ENCODE measurements around the gene FAM163B. TPM values are rescaled to one million over a fixed set of nuclear protein-coding genes. Genes with fewer than 3 reads are reported as not detected.

Gene FAM163B
- total RNA-seq, 1 experiment from 2014 or later, result 2.0 TPM

- TF ChIP-seq ZNF512 (CRISPR knock-in tag; IDR thresholded peaks at IDR 0.05; ENCODE audit: borderline replicate concordance) (no peak), ESRRA (CRISPR knock-in tag; IDR thresholded peaks at IDR 0.05; ENCODE audit: borderline replicate concordance) (no peak), STAT6 (CRISPR knock-in tag; conservative IDR thresholded peaks at IDR 0.05; ENCODE audit: low read depth) (no peak)
Observed at GRCh38 chr9:133631111-133631510, 21.9 kb upstream of the FAM163B start (continued).

GRCh38 chr9:133629221-133630110 lies 20.3 kb upstream of the FAM163B start:
- no peak for DNase-seq (ENCODE audit: low spot score)
- peaks cover 14% of the 10 kb centered on the region for H3K4me1 Mint-ChIP-seq
- peaks cover 7% of the 10 kb centered on the region for H3K36me3 Mint-ChIP-seq
- no peak for ATAC-seq
- ChIA-PET CTCF (no interaction called here), POLR2A (no interaction called here)
- peaks cover 28% of the 10 kb centered on the region for H3K9me3 Mint-ChIP-seq
- no peak overlapping the region for H3K27ac Mint-ChIP-seq
- H3K4me3 Mint-ChIP-seq, result no peak overlapping the region
- TF ChIP-seq CBFB (CRISPR knock-in tag; IDR thresholded peaks at IDR 0.05; ENCODE audit: low read depth) (no peak), ZNF219 (CRISPR knock-in tag; IDR thresholded peaks at IDR 0.05; ENCODE audit: borderline replicate concordance) (no peak), NR3C1 (CRISPR knock-in tag; conservative IDR thresholded peaks at IDR 0.05; ENCODE audit: low read depth) (no peak), GRHL2 (CRISPR knock-in tag; IDR thresholded peaks at IDR 0.05; ENCODE audit: insufficient replicate concordance, severe bottlenecking) (no peak), PRRX2 (CRISPR knock-in tag; IDR thresholded peaks at IDR 0.05) (no peak), ZNF425 (CRISPR knock-in tag; conservative IDR thresholded peaks at IDR 0.05) (no peak), E2F5 (CRISPR knock-in tag; IDR thresholded peaks at IDR 0.05) (no peak), TEAD4 (CRISPR knock-in tag; IDR thresholded peaks at IDR 0.05) (no peak), RORB (CRISPR knock-in tag; IDR thresholded peaks at IDR 0.05) (no peak), PRDM15 (CRISPR knock-in tag; IDR thresholded peaks at IDR 0.05) (no peak), SP1 (CRISPR knock-in tag; conservative IDR thresholded peaks at IDR 0.05) (no peak)
- H3K27me3 Mint-ChIP-seq (ENCODE audit: low read depth), result peaks cover 9% of the 10 kb centered on the region; the same call in 1 of the 2 replicates

All from WTC11 (cell line).